Chondrocyte (in vitro differentiated cells): ENCODE measurements around the gene FAM219B. TPM values are rescaled to one million over a fixed set of nuclear protein-coding genes. Genes with fewer than 3 reads are reported as not detected.

ENCODE experiments used
- DNase-seq: peaks from one replicate; pipeline ENCODE4 v3.0.0; 2021; ENCODE audit warnings: mixed read lengths, low spot score
- H3K27ac Mint-ChIP-seq: one replicate; pipeline ENCODE4 v1.8.0; 2021; ENCODE audit warnings: mild to moderate bottlenecking, moderate library complexity, mixed read lengths; ENCODE audit not compliant: unreplicated experiment
- H3K27me3 Mint-ChIP-seq: 2 replicates; pipeline ENCODE4 v1.8.0; 2021; ENCODE audit warnings: low read depth, mixed read lengths
- H3K36me3 Mint-ChIP-seq: 2 replicates; pipeline ENCODE4 v1.8.0; 2021; ENCODE audit warnings: low read depth, mixed read lengths
- H3K4me1 Mint-ChIP-seq: 2 replicates; pipeline ENCODE4 v1.8.0; 2021; ENCODE audit warnings: low read depth, mild to moderate bottlenecking, mixed read lengths
- H3K4me3 Mint-ChIP-seq: one replicate; pipeline ENCODE4 v1.8.0; 2021; ENCODE audit warnings: mild to moderate bottlenecking, moderate library complexity, mixed read lengths; ENCODE audit not compliant: unreplicated experiment
- H3K9me3 Mint-ChIP-seq: 2 replicates; pipeline ENCODE4 v1.8.0; 2021; ENCODE audit warnings: low read depth, mixed read lengths
- CTCF ChIP-seq: fragments of 200-600 bp; sonication (generic); IDR thresholded peaks from 2 replicates; pipeline ENCODE4 v1.5.0; 2021; ENCODE audit warnings: antibody characterized with exemption, mild to moderate bottlenecking, moderate library complexity
- total RNA-seq: library from RNA; stranded (reverse); gene quantifications from 3 replicates; pipeline ENCODE4 v1.2.1, GENCODE V29; 2021

FAM219B gene
- total RNA-seq, 1 donor from 2014 or later: 97.6 TPM

DNA sequence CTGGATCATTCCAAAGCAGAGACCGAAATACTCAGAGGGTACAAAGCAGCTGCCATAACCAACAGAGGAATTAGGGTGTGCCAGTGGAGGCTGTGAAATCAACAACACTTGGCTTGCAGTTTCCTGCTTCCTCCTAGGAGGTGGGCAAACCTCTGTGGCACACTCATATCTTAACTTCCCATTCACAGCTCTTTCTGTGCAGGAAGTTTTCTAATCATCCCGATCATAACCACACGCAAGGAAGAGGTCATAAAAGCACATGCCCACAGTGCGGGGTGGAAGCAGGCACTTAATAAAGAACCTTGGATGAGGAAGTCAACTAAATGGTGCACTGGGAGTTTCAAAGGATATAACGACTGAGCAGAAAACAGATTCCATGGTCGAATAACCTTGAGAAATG is 38.6 kb downstream of the FAM219B start:
- peaks cover 84% of the 10 kb centered on the region for H3K4me1 Mint-ChIP-seq
- TF ChIP-seq CTCF: no peak
- no peak overlapping the region for H3K4me3 Mint-ChIP-seq
- H3K27me3 Mint-ChIP-seq: no peaks in the 10 kb centered on the region
- H3K27ac Mint-ChIP-seq: peak overlapping the region; percentile 64
- H3K9me3 Mint-ChIP-seq: no peaks in the 10 kb centered on the region
- H3K36me3 Mint-ChIP-seq: peaks cover 2% of the 10 kb centered on the region
- no peak for DNase-seq

DNA sequence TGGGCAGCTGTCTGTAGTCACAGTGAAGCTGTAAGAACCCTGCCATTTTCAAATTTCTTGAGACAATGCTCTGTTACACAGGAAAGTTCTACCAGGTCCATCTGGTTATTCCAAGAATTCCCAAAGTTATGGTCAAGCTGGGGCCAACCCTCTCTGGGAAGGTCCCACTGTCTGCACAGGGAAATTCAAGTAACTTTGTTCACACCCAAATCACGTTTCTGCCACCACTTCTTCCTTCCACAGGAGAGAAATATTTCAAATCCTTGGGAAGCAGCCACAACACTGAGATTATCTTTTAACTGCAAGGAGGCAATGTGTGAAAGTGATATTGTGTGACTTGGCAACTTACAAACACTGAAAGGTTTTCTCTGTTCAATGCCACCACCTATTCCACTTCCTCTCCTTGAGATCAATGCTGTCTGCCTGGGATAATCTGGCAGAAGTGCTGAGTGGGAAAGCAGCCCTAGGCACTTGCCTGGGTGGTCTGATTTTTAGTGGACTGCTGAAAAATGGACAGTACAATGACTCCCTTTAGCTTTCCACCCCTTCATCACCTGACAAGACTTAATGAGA is 39.1 kb downstream of the FAM219B start:
- Mint-ChIP-seq H3K27ac (peak overlapping the region; percentile 64), H3K36me3 (peaks cover 2% of the 10 kb centered on the region), H3K27me3 (no peaks in the 10 kb centered on the region), H3K4me3 (no peak overlapping the region), H3K9me3 (no peaks in the 10 kb centered on the region), H3K4me1 (peaks cover 80% of the 10 kb centered on the region)
- TF ChIP-seq CTCF: no peak
- DNase-seq: no peak

DNA sequence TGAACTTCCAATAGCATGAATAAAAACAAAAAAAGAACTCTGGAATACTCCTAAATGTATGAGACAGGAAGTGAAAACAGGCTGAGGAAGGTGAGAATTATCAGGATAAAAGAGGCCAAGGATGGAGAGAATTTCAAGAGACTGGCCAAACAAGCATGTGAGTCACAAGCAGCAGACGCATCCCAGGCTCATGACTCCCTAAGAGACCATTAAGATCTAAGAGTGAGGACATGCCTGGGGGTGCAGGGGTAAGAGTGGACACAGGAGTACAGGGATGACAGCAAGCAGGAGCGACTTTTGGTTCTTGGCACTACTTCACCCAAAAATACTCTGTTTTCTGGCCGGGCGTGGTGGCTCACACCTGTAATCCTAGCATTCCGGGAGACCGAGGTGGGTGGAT is 40.6 kb downstream of the FAM219B start:
- H3K4me3 Mint-ChIP-seq: no peak overlapping the region
- H3K27ac Mint-ChIP-seq: peak overlapping the region; percentile 91
- peaks cover 2% of the 10 kb centered on the region for H3K36me3 Mint-ChIP-seq
- H3K9me3 Mint-ChIP-seq: no peaks in the 10 kb centered on the region
- no peak for TF ChIP-seq CTCF
- no peaks in the 10 kb centered on the region for H3K27me3 Mint-ChIP-seq
- no peak for DNase-seq
- H3K4me1 Mint-ChIP-seq: peaks cover 69% of the 10 kb centered on the region

DNA sequence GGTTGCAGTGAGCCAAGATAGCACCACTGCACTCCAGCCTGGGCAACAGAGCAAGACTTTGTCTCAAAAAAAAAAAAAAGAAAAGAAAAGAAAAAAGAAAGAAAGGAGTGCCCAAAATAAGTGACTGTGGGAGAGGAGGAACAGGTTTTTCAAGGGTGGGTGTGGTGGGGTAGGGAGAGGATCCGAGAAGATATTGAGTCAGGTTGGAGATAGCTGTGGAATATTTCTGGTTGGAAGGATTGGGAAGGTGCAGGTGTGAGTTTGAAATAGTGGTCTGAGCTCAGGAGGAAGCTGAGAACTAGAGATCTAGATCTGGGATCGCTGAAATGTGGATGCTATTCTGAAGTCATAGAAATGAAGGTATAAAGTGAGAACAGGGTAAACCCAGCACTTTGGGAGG is 41.3 kb downstream of the FAM219B start:
- Mint-ChIP-seq H3K36me3 (peaks cover 2% of the 10 kb centered on the region), H3K4me3 (no peak overlapping the region), H3K27me3 (no peaks in the 10 kb centered on the region), H3K4me1 (peaks cover 62% of the 10 kb centered on the region), H3K9me3 (no peaks in the 10 kb centered on the region), H3K27ac (peak overlapping the region; percentile 91)
- no peak for DNase-seq
- no peak for TF ChIP-seq CTCF

DNA sequence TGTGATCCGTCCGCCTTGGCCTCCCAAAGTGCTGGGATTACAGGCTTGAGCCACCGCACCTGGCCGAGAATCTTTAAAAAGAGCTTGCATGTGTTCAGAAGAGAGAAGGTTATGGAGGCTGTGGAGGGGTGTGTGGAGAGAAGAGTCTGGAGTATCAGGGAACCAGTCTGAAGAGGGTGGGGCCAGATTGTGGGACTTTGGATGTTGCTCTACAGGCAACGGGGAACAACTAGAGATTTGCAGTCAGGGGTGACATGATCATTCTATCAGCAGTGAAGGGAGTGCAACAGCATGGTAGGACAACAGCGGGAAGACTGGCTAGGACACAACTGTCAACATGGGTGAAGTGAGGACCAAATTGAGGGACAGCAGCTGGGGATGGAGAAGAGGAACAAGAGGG is 42.4 kb downstream of the FAM219B start:
- Mint-ChIP-seq H3K4me1 (peaks cover 52% of the 10 kb centered on the region), H3K36me3 (peaks cover 2% of the 10 kb centered on the region), H3K27me3 (no peaks in the 10 kb centered on the region), H3K27ac (peak overlapping the region; percentile 19), H3K4me3 (no peak overlapping the region), H3K9me3 (no peaks in the 10 kb centered on the region)
- no peak for DNase-seq
- no peak for TF ChIP-seq CTCF
